H9 (cell line): Measurements from ENCODE around the gene STN1. TPM values are rescaled to one million over a fixed set of nuclear protein-coding genes. Genes with fewer than 3 reads are reported as not detected.

Experiments used
- DNase-seq: peaks from one replicate; pipeline ENCODE4 v3.0.0-alpha.2; 2017
- H2AFZ ChIP-seq: one replicate; pipeline ENCODE4 v1.6.1; 2013; ENCODE audit warnings: mild to moderate bottlenecking, low read length, control low read depth, moderate library complexity
- H2AK5ac ChIP-seq: 2 replicates; pipeline ENCODE4 v1.6.1; 2013; ENCODE audit warnings: low read length, control low read depth, mixed read lengths; ENCODE audit not compliant: insufficient read length
- H2BK120ac ChIP-seq: one replicate; pipeline ENCODE4 v1.6.1; 2013; ENCODE audit warnings: low read depth, mild to moderate bottlenecking, low read length, control low read depth, inconsistent platforms; ENCODE audit not compliant: poor library complexity, severe bottlenecking
- H2BK12ac ChIP-seq: 2 replicates; pipeline ENCODE4 v1.6.1; 2013; ENCODE audit warnings: low read length, control low read depth, mixed read lengths, low read depth; ENCODE audit not compliant: insufficient read length
- H2BK15ac ChIP-seq: 2 replicates; pipeline ENCODE4 v1.6.1; 2013; ENCODE audit warnings: low read depth, low read length, control low read depth
- H2BK20ac ChIP-seq: one replicate; pipeline ENCODE4 v1.6.1; 2013; ENCODE audit warnings: low read depth, mild to moderate bottlenecking, low read length, control low read depth, inconsistent platforms; ENCODE audit not compliant: poor library complexity, severe bottlenecking
- H2BK5ac ChIP-seq: 2 replicates; pipeline ENCODE4 v1.6.1; 2013; ENCODE audit warnings: low read length, control low read depth, mixed read lengths; ENCODE audit not compliant: insufficient read length
- H3K14ac ChIP-seq: 2 replicates; pipeline ENCODE4 v1.6.1; 2013; ENCODE audit warnings: low read length, control low read depth; ENCODE audit not compliant: insufficient read depth
- H3K18ac ChIP-seq: 2 replicates; pipeline ENCODE4 v1.6.1; 2013; ENCODE audit warnings: low read depth, mild to moderate bottlenecking, mixed read lengths, low read length, control low read depth; ENCODE audit not compliant: insufficient read length
- H3K23ac ChIP-seq: 2 replicates; pipeline ENCODE4 v1.6.1; 2013; ENCODE audit warnings: low read length, control low read depth, mixed read lengths, low read depth; ENCODE audit not compliant: insufficient read length
- H3K23me2 ChIP-seq: 2 replicates; pipeline ENCODE4 v1.6.1; 2013; ENCODE audit warnings: low read depth, mild to moderate bottlenecking, mixed read lengths, low read length, control low read depth; ENCODE audit not compliant: insufficient read length, poor library complexity, severe bottlenecking
- H3K27ac ChIP-seq: 2 replicates; pipeline ENCODE4 v1.5.1; 2013; ENCODE audit warnings: low read length, control low read depth, mixed read lengths, low read depth; ENCODE audit not compliant: insufficient read length
- H3K27me3 ChIP-seq: 2 replicates; pipeline ENCODE4 v1.6.1; 2013; ENCODE audit warnings: low read length, control low read depth, inconsistent platforms; ENCODE audit not compliant: insufficient read depth
- H3K4ac ChIP-seq: 2 replicates; pipeline ENCODE4 v1.6.1; 2013; ENCODE audit warnings: low read depth, mild to moderate bottlenecking, control low read depth, inconsistent platforms, low read length, moderate library complexity
- H3K4me1 ChIP-seq: 2 replicates; pipeline ENCODE4 v1.6.1; 2013; ENCODE audit warnings: low read length, control low read depth, inconsistent platforms; ENCODE audit not compliant: insufficient read depth
- H3K4me2 ChIP-seq: 2 replicates; pipeline ENCODE4 v1.6.1; 2013; ENCODE audit warnings: low read length, control low read depth, mixed read lengths; ENCODE audit not compliant: insufficient read length, insufficient read depth
- H3K56ac ChIP-seq: 2 replicates; pipeline ENCODE4 v1.6.1; 2013; ENCODE audit warnings: low read depth, mild to moderate bottlenecking, mixed read lengths, low read length, control low read depth; ENCODE audit not compliant: insufficient read length
- H3K79me1 ChIP-seq: 2 replicates; pipeline ENCODE4 v1.6.1; 2013; ENCODE audit warnings: low read depth, mild to moderate bottlenecking, moderate library complexity, low read length, control low read depth, inconsistent platforms; ENCODE audit not compliant: insufficient read depth, poor library complexity, severe bottlenecking
- H3K79me2 ChIP-seq: 2 replicates; pipeline ENCODE4 v1.6.1; 2013; ENCODE audit warnings: low read length, control low read depth, inconsistent platforms; ENCODE audit not compliant: insufficient read depth
- H3K9ac ChIP-seq: 2 replicates; pipeline ENCODE4 v1.6.1; 2013; ENCODE audit warnings: low read length, control low read depth, mixed read lengths; ENCODE audit not compliant: insufficient read length; ENCODE audit errors: extremely low read depth
- H3K9me3 ChIP-seq: one replicate; pipeline ENCODE4 v1.6.1; 2013; ENCODE audit warnings: low read depth, low read length, inconsistent platforms; ENCODE audit not compliant: control insufficient read depth
- H3T11ph ChIP-seq: one replicate; pipeline ENCODE4 v1.6.1; 2013; ENCODE audit warnings: mild to moderate bottlenecking, low read length, control low read depth, inconsistent platforms
- H4K20me1 ChIP-seq: one replicate; pipeline ENCODE4 v1.6.1; 2013; ENCODE audit not compliant: control insufficient read depth, insufficient read length, insufficient read depth
- H4K5ac ChIP-seq: 2 replicates; pipeline ENCODE4 v1.6.1; 2013; ENCODE audit warnings: low read depth, mild to moderate bottlenecking, mixed read lengths, low read length, control low read depth; ENCODE audit not compliant: insufficient read length
- H4K8ac ChIP-seq: replicated peaks from 2 replicates; pipeline ENCODE4 v1.6.1; 2013; ENCODE audit warnings: low read length, control low read depth, mixed read lengths, low read depth; ENCODE audit not compliant: insufficient read length
- H4K91ac ChIP-seq: 2 replicates; pipeline ENCODE4 v1.6.1; 2013; ENCODE audit warnings: low read depth, mild to moderate bottlenecking, moderate library complexity, mixed read lengths, low read length, control low read depth; ENCODE audit not compliant: insufficient read length
- H3K27ac Mint-ChIP-seq, 3 experiments: 2 replicates in 2 of 3; 3 replicates in 1 of 3; pipeline ENCODE4 v1.8.0; 2020 to 2021; ENCODE audit warnings: mixed read lengths in 3 of 3, mild to moderate bottlenecking in 1 of 3, moderate library complexity in 1 of 3
- H3K27me3 Mint-ChIP-seq: 2 replicates; pipeline ENCODE4 v1.8.0; 2021; ENCODE audit warnings: low read depth, mild to moderate bottlenecking, moderate library complexity, mixed read lengths
- H3K36me3 Mint-ChIP-seq, 3 experiments: 2 replicates in 2 of 3; 3 replicates in 1 of 3; pipeline ENCODE4 v1.8.0; 2020 to 2021; ENCODE audit warnings: low read depth in 3 of 3, mixed read lengths in 3 of 3; ENCODE audit not compliant: insufficient read depth in 1 of 3
- H3K4me1 Mint-ChIP-seq, 2 experiments: 2 replicates each; pipeline ENCODE4 v1.8.0; 2020; ENCODE audit warnings: mixed read lengths in 2 of 2
- H3K4me3 Mint-ChIP-seq, 2 experiments: 2 replicates in 1 of 2; 3 replicates in 1 of 2; pipeline ENCODE4 v1.8.0; 2020 to 2021; ENCODE audit warnings: mild to moderate bottlenecking in 2 of 2, mixed read lengths in 2 of 2, moderate library complexity in 1 of 2
- H3K9me3 Mint-ChIP-seq, 2 experiments: 2 replicates in 1 of 2; 3 replicates in 1 of 2; pipeline ENCODE4 v1.8.0; 2020; ENCODE audit warnings: mild to moderate bottlenecking in 2 of 2, mixed read lengths in 2 of 2, moderate library complexity in 1 of 2
- WGBS: extraction: QIAGEN DNeasy Blood & Tissue Kit; methylation state at CpG from one replicate; pipeline ENCODE4 v1.1.7; 2013; ENCODE audit warnings: missing lambda C conversion rate, low lambda C conversion rate, mixed read lengths; ENCODE audit not compliant: insufficient read length; ENCODE audit errors: extremely low coverage; 5-methylcytosine and 5-hydroxymethylcytosine counted together
- total RNA-seq: library from RNA; stranded (reverse); gene quantifications from 2 replicates; pipeline ENCODE4 v1.2.1, GENCODE V29; 2021
- TF ChIP-seq, protein P1 (sequence below): fragments of 200-600 bp; sonication (generic); conservative IDR thresholded peaks from 3 replicates; pipeline ENCODE4 v1.8.0; 2021; ENCODE audit warnings: antibody characterized with exemption, mild to moderate bottlenecking

Gene STN1
- total RNA-seq, 1 experiment from 2014 or later = 11.3 TPM

- no peaks in the 10 kb centered on the region for H4K20me1 ChIP-seq
- H2BK20ac ChIP-seq = no peak overlapping the region
- no peak overlapping the region for H3K14ac ChIP-seq
- H2BK12ac ChIP-seq = no peak overlapping the region
- H2BK120ac ChIP-seq = no peak overlapping the region
- Mint-ChIP-seq H3K4me3 (no peak overlapping the region), H3K9me3 (no peaks in the 10 kb centered on the region; a peak in 3 of 5 replicates), H3K27me3 (peaks cover 41% of the 10 kb centered on the region), H3K27ac (no peak overlapping the region), H3K4me1 (peaks cover 20 to 28% of the 10 kb centered on the region in 2 experiments), H3K36me3 (no peaks in the 10 kb centered on the region; a peak in 1 of 7 replicates)
- H3T11ph ChIP-seq = no peak overlapping the region
- WGBS = no CpG with 5 or more reads among the region's 5 CpGs
- no peak overlapping the region for H3K4ac ChIP-seq
- no peaks in the 10 kb centered on the region for H3K9me3 ChIP-seq
- no peak overlapping the region for H4K5ac ChIP-seq
- no peaks in the 10 kb centered on the region for H3K79me2 ChIP-seq
- TF ChIP-seq, protein P1, sequence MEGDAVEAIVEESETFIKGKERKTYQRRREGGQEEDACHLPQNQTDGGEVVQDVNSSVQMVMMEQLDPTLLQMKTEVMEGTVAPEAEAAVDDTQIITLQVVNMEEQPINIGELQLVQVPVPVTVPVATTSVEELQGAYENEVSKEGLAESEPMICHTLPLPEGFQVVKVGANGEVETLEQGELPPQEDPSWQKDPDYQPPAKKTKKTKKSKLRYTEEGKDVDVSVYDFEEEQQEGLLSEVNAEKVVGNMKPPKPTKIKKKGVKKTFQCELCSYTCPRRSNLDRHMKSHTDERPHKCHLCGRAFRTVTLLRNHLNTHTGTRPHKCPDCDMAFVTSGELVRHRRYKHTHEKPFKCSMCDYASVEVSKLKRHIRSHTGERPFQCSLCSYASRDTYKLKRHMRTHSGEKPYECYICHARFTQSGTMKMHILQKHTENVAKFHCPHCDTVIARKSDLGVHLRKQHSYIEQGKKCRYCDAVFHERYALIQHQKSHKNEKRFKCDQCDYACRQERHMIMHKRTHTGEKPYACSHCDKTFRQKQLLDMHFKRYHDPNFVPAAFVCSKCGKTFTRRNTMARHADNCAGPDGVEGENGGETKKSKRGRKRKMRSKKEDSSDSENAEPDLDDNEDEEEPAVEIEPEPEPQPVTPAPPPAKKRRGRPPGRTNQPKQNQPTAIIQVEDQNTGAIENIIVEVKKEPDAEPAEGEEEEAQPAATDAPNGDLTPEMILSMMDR = no peak
- no peak overlapping the region for H3K4me2 ChIP-seq
- H2AK5ac ChIP-seq = no peak overlapping the region
- no peak for DNase-seq
- H3K79me1 ChIP-seq = no peaks in the 10 kb centered on the region
- no peaks in the 10 kb centered on the region for H3K4me1 ChIP-seq
- H4K8ac ChIP-seq = no peak overlapping the region
- H3K18ac ChIP-seq = no peak overlapping the region
- no peak overlapping the region for H4K91ac ChIP-seq
- no peak overlapping the region for H3K23ac ChIP-seq
- H2BK5ac ChIP-seq = no peak overlapping the region
- H3K27ac ChIP-seq = no peak overlapping the region
- H2AFZ ChIP-seq = no peak overlapping the region
- H3K23me2 ChIP-seq = peaks cover 16% of the 10 kb centered on the region
- no peak overlapping the region for H2BK15ac ChIP-seq
- no peak overlapping the region for H3K9ac ChIP-seq
- H3K27me3 ChIP-seq = peaks cover 2% of the 10 kb centered on the region; the same call in 1 of the 2 replicates
- no peak overlapping the region for H3K56ac ChIP-seq
Observed at GRCh38 chr10:103858360-103858759, 59.6 kb downstream of the STN1 start.
